ENCODE data around the gene ASTN1.
"Not testable (repeated sequence)": the region's sequence is repeated elsewhere in the genome, so short reads cannot be mapped to it uniquely, and the experiment has no call there.

ASTN1 gene

DNA sequence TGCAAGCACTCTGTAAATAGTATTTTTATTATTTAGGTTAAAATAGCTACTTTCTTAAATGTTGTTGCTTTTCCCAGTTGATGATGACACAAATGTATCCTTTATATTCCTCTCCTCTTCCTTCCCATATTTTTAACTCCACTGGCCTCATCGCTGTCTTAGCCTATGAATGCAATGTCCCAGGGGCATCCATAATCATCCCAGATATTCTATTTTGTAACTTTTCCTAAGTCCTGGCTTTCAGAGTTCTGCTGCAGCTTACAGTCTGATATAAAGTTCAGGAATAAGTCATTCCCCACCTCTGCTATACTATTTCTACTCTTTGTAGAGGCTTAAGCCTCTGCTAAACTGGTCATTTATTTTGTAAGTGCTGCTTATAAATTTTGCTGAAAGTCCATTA is 58.3 kb downstream of the ASTN1 start:
- no peak overlapping the region for H3K4me3 ChIP-seq (ENCODE audit: low read length in 2 of 2)
- no peaks in the 10 kb centered on the region for H3K36me3 ChIP-seq (ENCODE audit: control insufficient read depth in 2 of 2, insufficient read depth in 2 of 2, low read length in 2 of 2)
- no peak overlapping the region for H3K27ac ChIP-seq (ENCODE audit: low read length)
- no peaks in the 10 kb centered on the region for H3K27me3 ChIP-seq (ENCODE audit: control insufficient read depth in 1 of 2, insufficient read depth in 2 of 2, low read length in 2 of 2)
- no peaks in the 10 kb centered on the region for H3K4me1 ChIP-seq (ENCODE audit: control insufficient read depth, insufficient read depth, low read length)
- no peaks in the 10 kb centered on the region for H3K9me3 ChIP-seq (ENCODE audit: control insufficient read depth in 2 of 2, low read length in 2 of 2)
- H3K9ac ChIP-seq (ENCODE audit: low read length in 2 of 2), result no peak overlapping the region

DNA sequence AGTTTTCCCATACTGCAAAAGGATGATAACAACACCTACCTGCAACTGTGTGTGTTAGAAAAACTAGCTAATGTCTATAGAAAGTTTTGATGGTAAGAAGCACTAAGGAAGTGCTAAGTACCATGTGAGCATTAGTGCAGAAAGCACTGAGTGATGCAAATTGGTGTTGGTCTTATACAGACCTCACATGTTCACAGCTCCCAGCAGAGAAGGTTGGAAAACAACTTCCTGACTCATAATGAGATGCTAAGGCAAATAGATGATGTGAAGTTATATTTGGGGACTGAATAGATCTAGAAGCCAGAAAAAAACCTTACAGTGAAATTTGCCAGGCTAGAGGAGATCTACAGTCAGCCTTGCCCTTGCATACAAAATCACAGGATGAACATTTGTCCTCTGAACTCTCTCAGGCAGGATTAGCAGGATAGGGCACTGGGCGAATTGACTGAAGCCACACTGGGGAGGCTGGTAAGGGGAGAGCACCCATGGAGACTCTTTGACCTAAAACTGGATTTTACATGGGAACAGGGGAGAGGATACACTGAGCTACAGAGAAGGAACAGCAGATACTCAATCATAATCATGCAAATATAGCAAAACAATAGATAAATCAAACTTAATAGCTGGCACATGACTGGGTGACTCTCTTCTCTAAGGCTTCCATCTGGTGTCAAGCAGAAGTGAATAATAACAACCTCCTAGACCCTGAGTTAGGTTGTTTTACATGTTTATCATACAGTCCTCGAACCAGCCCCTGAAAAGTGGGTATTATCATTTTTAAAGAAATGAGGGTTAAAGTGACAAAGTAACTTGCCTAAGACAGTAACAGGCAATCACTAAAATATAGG is 61.3 kb downstream of the ASTN1 start:
- no peak overlapping the region for H3K27ac ChIP-seq (ENCODE audit: low read length)
- no peak overlapping the region for H3K9ac ChIP-seq (ENCODE audit: low read length in 2 of 2)

DNA sequence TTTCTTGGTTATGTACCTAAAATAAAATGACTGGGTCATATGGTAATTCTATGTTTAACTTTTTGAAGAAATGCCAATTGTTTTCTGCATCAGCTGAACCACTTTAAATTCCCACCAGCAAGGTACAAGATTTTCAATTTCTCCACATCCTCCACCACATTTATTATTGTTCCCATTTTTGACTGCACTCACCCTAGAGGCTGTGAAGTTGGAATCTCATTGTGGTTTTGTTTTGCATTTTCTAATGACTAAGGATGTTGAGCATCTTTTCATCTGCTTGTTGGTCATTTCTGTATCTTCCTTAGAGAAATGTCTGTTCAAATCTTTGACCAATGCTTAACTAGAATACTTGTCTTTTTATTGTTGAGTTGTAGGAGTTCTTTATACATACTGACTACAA is 72.5 kb downstream of the ASTN1 start:
- Histone ChIP-seq H3K9me3 (ENCODE audit: control insufficient read depth in 2 of 2, low read length in 2 of 2) (no peaks in the 10 kb centered on the region), H3K4me1 (ENCODE audit: control insufficient read depth, insufficient read depth, low read length) (no peaks in the 10 kb centered on the region), H3K9ac (ENCODE audit: low read length in 2 of 2) (no peak overlapping the region), H3K27ac (ENCODE audit: low read length) (no peak overlapping the region), H3K4me3 (ENCODE audit: low read length in 2 of 2) (no peak overlapping the region), H3K36me3 (ENCODE audit: control insufficient read depth in 2 of 2, insufficient read depth in 2 of 2, low read length in 2 of 2) (no peaks in the 10 kb centered on the region), H3K27me3 (ENCODE audit: control insufficient read depth in 1 of 2, insufficient read depth in 2 of 2, low read length in 2 of 2) (no peaks in the 10 kb centered on the region)

More for the DNA sequence above, 61.3 kb downstream of the ASTN1 start:
- H3K4me1 ChIP-seq (ENCODE audit: control insufficient read depth, insufficient read depth, low read length), result no peaks in the 10 kb centered on the region
- H3K4me3 ChIP-seq (ENCODE audit: low read length in 2 of 2), result no peak overlapping the region
- no peaks in the 10 kb centered on the region for H3K9me3 ChIP-seq (ENCODE audit: control insufficient read depth in 2 of 2, low read length in 2 of 2)
- H3K36me3 ChIP-seq (ENCODE audit: control insufficient read depth in 2 of 2, insufficient read depth in 2 of 2, low read length in 2 of 2), result no peaks in the 10 kb centered on the region
- H3K27me3 ChIP-seq (ENCODE audit: control insufficient read depth in 1 of 2, insufficient read depth in 2 of 2, low read length in 2 of 2), result no peaks in the 10 kb centered on the region

DNA sequence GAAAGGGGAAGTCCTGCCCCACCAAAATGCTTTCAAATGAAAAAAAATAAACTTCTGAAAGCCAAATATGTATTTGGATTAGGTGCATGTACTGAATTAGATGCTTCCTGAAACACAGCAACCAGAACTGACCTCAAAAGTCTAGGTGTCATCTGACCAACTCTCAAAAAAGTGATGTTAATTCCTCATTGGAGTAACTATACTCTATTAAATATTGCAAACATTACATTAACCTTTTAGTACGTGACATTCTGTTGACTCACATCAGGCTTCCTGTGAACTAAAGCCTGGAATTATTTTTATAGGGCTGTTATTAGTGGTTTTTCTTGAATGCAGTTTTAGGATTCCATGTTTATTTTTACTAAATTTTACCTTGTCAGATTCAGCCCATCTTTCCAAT is 73.5 kb downstream of the ASTN1 start:
- Histone ChIP-seq H3K27me3 (ENCODE audit: control insufficient read depth in 1 of 2, insufficient read depth in 2 of 2, low read length in 2 of 2) (no peaks in the 10 kb centered on the region), H3K27ac (ENCODE audit: low read length) (no peak overlapping the region), H3K4me1 (ENCODE audit: control insufficient read depth, insufficient read depth, low read length) (no peaks in the 10 kb centered on the region), H3K9me3 (ENCODE audit: control insufficient read depth in 2 of 2, low read length in 2 of 2) (no peaks in the 10 kb centered on the region), H3K4me3 (ENCODE audit: low read length in 2 of 2) (no peak overlapping the region), H3K9ac (ENCODE audit: low read length in 2 of 2) (no peak overlapping the region), H3K36me3 (ENCODE audit: control insufficient read depth in 2 of 2, insufficient read depth in 2 of 2, low read length in 2 of 2) (no peaks in the 10 kb centered on the region)

DNA sequence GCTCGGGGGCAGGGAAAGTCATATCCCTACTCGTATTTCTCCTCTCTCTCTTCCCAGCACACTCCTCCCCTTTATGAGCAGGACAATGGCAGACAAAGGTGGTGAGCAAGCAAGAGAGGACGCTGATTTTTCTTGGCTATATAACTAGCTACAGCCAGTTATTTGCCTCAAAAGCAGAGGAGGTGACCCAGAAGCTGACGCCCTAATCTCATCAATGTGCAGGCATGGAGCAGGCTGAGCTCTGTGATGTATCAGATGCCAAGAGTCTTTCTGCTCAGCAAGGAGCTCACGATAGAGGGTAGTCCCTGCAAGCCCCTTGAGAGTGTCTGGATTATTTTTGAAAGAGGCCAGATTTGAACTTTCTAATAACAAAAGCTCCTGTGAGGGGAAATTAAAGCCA is 75.5 kb downstream of the ASTN1 start:
- H3K9ac ChIP-seq (ENCODE audit: low read length in 2 of 2), result no peak overlapping the region
- no peaks in the 10 kb centered on the region for H3K4me1 ChIP-seq (ENCODE audit: control insufficient read depth, insufficient read depth, low read length)
- H3K27ac ChIP-seq (ENCODE audit: low read length), result no peak overlapping the region
- no peaks in the 10 kb centered on the region for H3K9me3 ChIP-seq (ENCODE audit: control insufficient read depth in 2 of 2, low read length in 2 of 2)
- no peaks in the 10 kb centered on the region for H3K27me3 ChIP-seq (ENCODE audit: control insufficient read depth in 1 of 2, insufficient read depth in 2 of 2, low read length in 2 of 2)
- H3K4me3 ChIP-seq (ENCODE audit: low read length in 2 of 2), result no peak overlapping the region
- H3K36me3 ChIP-seq (ENCODE audit: control insufficient read depth in 2 of 2, insufficient read depth in 2 of 2, low read length in 2 of 2), result no peaks in the 10 kb centered on the region

DNA sequence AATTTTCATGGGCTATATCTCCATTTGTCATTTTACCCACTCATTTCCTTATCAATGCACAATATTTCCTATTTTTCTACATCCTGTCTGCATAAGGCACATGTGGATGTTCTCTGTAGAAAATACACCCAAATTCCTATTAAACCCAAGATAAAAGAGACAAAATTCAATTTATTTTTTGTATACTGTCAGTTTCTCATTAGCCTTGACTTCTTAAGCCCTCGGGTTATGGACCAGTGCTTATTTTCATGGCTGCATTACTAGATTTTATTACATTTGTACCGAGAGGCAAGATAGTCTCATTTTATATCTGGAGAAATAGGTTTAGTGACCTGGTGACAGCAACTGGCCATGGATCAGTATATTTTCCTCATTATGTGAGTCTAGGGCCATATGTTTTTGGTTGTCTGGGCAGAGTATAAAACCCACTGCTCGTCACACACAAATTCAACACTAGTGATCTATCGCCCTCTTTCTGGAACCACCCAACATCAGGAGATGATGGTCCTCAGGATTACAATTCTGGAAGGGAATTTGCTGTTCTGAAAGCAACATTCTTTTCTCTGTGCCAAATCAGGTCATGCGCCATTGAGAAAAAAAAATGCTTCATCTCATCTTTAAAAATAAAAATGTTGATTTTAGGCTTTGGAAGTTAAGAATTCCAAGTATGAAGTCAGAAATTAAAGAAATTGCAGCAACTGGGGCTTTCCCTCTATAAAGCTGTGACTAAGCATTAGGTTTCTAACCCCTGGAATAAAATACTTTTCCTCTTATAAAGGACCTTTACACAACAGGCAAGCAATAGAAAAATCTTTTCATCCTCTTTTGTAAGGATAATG is 81.4 kb downstream of the ASTN1 start:
- Histone ChIP-seq H3K9me3 (ENCODE audit: control insufficient read depth in 2 of 2, low read length in 2 of 2) (no peaks in the 10 kb centered on the region), H3K27ac (ENCODE audit: low read length) (no peak overlapping the region), H3K27me3 (ENCODE audit: control insufficient read depth in 1 of 2, insufficient read depth in 2 of 2, low read length in 2 of 2) (no peaks in the 10 kb centered on the region), H3K4me3 (ENCODE audit: low read length in 2 of 2) (no peak overlapping the region), H3K4me1 (ENCODE audit: control insufficient read depth, insufficient read depth, low read length) (no peaks in the 10 kb centered on the region), H3K9ac (ENCODE audit: low read length in 2 of 2) (no peak overlapping the region), H3K36me3 (ENCODE audit: control insufficient read depth in 2 of 2, insufficient read depth in 2 of 2, low read length in 2 of 2) (no peaks in the 10 kb centered on the region)

DNA sequence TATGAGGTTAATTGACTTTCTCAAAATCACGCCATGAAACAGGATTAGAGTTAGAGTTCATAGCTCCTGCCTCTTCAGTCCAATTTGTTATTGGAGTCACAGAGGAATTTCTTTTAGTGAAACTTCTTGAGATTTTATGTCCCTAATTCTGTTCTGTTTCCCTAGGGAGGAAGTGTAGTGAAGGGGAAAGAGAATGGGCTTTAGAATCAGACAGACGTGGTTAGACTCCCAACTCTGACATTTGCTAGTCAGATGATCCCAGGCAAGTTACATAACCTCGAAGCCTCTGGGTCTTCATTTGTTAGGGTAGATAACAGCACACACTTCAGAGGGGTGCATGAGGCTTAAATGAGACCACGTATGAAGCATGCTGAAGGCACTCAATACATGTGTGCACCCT is 83.9 kb downstream of the ASTN1 start:
- Histone ChIP-seq H3K9ac (ENCODE audit: low read length in 2 of 2) (no peak overlapping the region), H3K27me3 (ENCODE audit: control insufficient read depth in 1 of 2, insufficient read depth in 2 of 2, low read length in 2 of 2) (no peaks in the 10 kb centered on the region), H3K27ac (ENCODE audit: low read length) (no peak overlapping the region), H3K4me1 (ENCODE audit: control insufficient read depth, insufficient read depth, low read length) (no peaks in the 10 kb centered on the region), H3K9me3 (ENCODE audit: control insufficient read depth in 2 of 2, low read length in 2 of 2) (no peaks in the 10 kb centered on the region), H3K4me3 (ENCODE audit: low read length in 2 of 2) (no peak overlapping the region), H3K36me3 (ENCODE audit: control insufficient read depth in 2 of 2, insufficient read depth in 2 of 2, low read length in 2 of 2) (no peaks in the 10 kb centered on the region)

DNA sequence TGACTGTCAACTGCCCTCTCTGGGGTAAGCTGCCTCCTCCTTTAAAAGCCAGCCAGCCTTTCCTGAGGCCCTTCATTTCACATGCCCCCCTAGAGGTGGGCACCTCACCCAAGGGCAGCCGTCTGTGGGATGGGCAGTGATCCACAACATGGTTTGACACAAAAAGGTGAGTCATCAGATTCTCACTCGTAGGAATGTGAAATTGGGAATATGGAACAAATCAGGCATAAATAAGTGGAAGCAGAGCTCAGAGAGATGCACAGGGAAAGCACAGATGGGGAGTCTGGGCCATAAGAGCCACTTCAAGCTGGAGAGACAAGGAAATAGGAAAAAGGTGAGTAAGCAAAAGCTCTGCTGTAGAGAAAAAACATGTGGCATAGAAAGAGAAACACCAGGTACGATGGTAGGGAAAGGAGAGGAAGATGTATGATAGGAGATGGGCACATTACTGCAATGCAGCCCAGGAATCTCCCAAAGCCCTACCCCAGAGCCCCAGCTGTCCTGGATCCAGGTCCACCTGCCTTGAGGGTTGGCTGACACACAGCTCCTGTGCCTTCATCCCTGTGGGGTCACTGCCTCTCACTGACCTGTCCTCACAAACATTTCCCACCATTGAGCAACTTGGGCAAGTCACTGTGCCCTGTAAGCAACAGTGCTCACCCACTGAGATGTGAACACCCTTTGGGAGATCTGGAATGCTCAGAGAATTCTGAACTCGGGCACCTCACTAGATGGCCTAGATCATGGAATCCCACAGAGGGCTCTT is 86.6 kb downstream of the ASTN1 start:
- Histone ChIP-seq H3K27me3 (ENCODE audit: control insufficient read depth in 1 of 2, insufficient read depth in 2 of 2, low read length in 2 of 2) (no peaks in the 10 kb centered on the region), H3K4me3 (ENCODE audit: low read length in 2 of 2) (no peak overlapping the region), H3K9ac (ENCODE audit: low read length in 2 of 2) (no peak overlapping the region), H3K9me3 (ENCODE audit: control insufficient read depth in 2 of 2, low read length in 2 of 2) (no peaks in the 10 kb centered on the region), H3K36me3 (ENCODE audit: control insufficient read depth in 2 of 2, insufficient read depth in 2 of 2, low read length in 2 of 2) (no peaks in the 10 kb centered on the region), H3K4me1 (ENCODE audit: control insufficient read depth, insufficient read depth, low read length) (no peaks in the 10 kb centered on the region), H3K27ac (ENCODE audit: low read length) (no peak overlapping the region)

DNA sequence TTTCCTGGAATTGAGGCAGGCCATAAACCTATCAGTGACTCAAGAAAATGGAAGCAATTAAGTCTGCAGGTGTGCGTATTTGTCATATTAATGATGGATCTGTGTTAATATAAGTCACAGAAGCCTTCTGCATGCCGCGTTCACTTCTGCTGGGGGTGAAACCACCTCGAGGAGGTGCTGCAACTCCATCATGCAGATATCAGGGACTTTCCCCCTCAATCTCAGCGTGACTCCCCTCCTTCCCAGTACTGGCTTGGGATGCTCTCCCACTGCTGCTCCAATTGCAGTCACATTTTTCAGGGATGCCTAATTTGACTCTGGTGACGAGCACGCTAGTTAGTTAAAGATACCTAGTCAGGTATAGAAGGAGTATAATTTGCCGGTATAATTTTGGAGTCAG is 87.5 kb downstream of the ASTN1 start:
- Histone ChIP-seq H3K27ac (ENCODE audit: low read length) (no peak overlapping the region), H3K36me3 (ENCODE audit: control insufficient read depth in 2 of 2, insufficient read depth in 2 of 2, low read length in 2 of 2) (no peaks in the 10 kb centered on the region), H3K9me3 (ENCODE audit: control insufficient read depth in 2 of 2, low read length in 2 of 2) (no peaks in the 10 kb centered on the region), H3K9ac (ENCODE audit: low read length in 2 of 2) (no peak overlapping the region), H3K27me3 (ENCODE audit: control insufficient read depth in 1 of 2, insufficient read depth in 2 of 2, low read length in 2 of 2) (no peaks in the 10 kb centered on the region), H3K4me3 (ENCODE audit: low read length in 2 of 2) (no peak overlapping the region), H3K4me1 (ENCODE audit: control insufficient read depth, insufficient read depth, low read length) (no peaks in the 10 kb centered on the region)

DNA sequence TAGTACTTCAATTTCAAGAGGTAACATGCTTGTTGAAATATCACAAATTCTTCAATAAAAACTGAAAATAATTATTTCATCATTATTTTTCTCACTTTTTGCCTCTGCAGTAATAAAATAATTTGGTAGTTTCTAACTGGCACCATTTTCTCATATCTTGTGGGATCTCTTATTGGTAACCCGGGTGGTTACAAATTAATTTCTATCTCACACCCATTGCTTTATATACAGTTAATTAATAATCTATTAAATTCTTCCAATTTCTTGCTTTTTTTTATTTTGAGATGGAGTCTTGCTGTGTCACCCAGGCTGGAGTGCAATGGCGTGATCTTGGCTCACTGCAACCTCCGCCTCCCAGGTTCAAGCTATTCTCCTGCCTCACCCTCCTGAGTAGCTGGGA is 89.7 kb downstream of the ASTN1 start:
- H3K27ac ChIP-seq (ENCODE audit: low read length); H3K4me3 ChIP-seq (ENCODE audit: low read length in 2 of 2); H3K4me1 ChIP-seq (ENCODE audit: control insufficient read depth, insufficient read depth, low read length); H3K36me3 ChIP-seq (ENCODE audit: control insufficient read depth in 2 of 2, insufficient read depth in 2 of 2, low read length in 2 of 2); H3K27me3 ChIP-seq (ENCODE audit: control insufficient read depth in 1 of 2, insufficient read depth in 2 of 2, low read length in 2 of 2); H3K9ac ChIP-seq (ENCODE audit: low read length in 2 of 2); H3K9me3 ChIP-seq (ENCODE audit: control insufficient read depth in 2 of 2, low read length in 2 of 2): not testable (repeated sequence)
